ENCODE results near the gene BAIAP2.

- no peak for TF ChIP-seq CTCF (IDR thresholded peaks at IDR 0.05)
- no peak for TF ChIP-seq ZFX (IDR thresholded peaks at IDR 0.05; ENCODE audit: borderline replicate concordance)
These were observed 13.2 kb upstream of the BAIAP2 start for GRCh38 chr17:81021531-81022343.
